Endothelial cell of umbilical vein (primary cell): ENCODE data around the gene MGAT4A.

Experiments
- POLR2AphosphoS5 ChIP-seq: IDR thresholded peaks from 2 replicates; pipeline ENCODE4 v1.6.1; 2012; ENCODE audit warnings: low read depth, mild to moderate bottlenecking, control low read depth, low read length, moderate library complexity; ENCODE audit not compliant: insufficient read depth
- TF ChIP-seq, protein P1 (sequence below), 2 donors: IDR thresholded peaks; 1 replicate in 1 of 2; 2 replicates in 1 of 2; pipeline ENCODE4 v1.5.1; 2011; ENCODE audit warnings: low read length in 2 of 2, mild to moderate bottlenecking in 2 of 2, moderate library complexity in 2 of 2, control low read depth in 1 of 2, inconsistent platforms in 1 of 2, low read depth in 1 of 2; ENCODE audit not compliant: insufficient read depth in 1 of 2; ENCODE audit errors: extremely low read depth in 1 of 2

DNA sequence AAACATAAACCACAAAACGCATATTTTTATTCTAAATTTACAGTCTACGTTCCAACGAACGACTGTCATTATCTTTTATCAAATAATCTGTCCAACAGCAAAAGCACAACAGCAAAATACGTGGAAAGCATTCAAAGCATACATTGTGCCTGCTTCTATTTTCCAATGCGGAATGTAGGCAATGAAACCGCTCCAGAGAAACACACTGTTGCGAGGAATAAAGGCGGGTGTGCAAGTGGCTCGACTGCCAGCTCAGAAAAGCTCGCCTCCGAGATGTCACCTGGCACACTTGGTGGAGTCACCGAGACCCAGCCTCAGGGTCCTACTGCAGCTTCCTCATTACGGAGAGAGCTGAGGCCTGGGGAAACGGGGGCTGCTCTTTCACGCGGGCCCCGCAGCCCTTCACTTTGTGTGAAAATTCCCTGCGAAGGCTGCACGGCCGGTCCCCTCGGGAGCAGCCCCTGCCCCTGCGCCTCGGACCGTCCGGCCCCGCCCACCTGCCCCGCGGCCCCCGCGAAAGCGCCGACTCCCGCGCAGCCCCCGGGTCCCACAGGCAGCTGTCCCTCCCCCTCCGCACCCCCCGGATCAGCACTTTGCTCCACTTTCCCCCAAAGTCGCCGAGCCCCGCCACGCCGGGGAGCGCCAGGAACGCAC, 752 bp downstream of the MGAT4A start:
- TF ChIP-seq, protein P1, sequence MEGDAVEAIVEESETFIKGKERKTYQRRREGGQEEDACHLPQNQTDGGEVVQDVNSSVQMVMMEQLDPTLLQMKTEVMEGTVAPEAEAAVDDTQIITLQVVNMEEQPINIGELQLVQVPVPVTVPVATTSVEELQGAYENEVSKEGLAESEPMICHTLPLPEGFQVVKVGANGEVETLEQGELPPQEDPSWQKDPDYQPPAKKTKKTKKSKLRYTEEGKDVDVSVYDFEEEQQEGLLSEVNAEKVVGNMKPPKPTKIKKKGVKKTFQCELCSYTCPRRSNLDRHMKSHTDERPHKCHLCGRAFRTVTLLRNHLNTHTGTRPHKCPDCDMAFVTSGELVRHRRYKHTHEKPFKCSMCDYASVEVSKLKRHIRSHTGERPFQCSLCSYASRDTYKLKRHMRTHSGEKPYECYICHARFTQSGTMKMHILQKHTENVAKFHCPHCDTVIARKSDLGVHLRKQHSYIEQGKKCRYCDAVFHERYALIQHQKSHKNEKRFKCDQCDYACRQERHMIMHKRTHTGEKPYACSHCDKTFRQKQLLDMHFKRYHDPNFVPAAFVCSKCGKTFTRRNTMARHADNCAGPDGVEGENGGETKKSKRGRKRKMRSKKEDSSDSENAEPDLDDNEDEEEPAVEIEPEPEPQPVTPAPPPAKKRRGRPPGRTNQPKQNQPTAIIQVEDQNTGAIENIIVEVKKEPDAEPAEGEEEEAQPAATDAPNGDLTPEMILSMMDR (IDR thresholded peaks at IDR 0.05; ENCODE audit: extremely low read depth in 1 of 2, insufficient read depth in 1 of 2, low read depth in 1 of 2, low read length in 2 of 2) = no peak
- TF ChIP-seq POLR2AphosphoS5 = no peak
